ENCODE data around the gene IQSEC1. TPM values are rescaled to one million over a fixed set of nuclear protein-coding genes. Genes with fewer than 3 reads are reported as not detected.

The IQSEC1 gene
- total and polyA plus RNA-seq, 2 experiments from 2014 or later = 8.0 to 51.9 TPM

DNA sequence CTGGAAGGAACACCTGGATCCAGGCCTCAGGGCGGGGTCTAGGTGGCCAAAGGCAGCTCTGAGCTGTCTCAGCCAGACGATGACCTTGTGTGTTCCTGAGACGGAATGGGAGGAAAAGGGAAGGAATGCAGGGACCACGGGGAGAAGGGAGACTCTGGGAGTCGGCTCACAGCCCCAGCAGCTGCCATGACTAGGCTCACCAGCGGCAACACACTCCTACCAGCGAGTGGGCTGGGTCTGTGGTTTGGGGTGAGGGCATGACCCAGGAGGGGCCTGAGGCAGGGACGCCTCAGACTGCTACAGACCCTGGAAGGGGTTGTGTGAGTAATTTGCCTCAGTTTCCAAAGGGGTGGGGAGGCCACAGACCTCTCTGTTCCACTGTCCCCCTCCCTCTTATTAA is 19.8 kb downstream of the IQSEC1 start (continued):
- TF ChIP-seq, protein P1, sequence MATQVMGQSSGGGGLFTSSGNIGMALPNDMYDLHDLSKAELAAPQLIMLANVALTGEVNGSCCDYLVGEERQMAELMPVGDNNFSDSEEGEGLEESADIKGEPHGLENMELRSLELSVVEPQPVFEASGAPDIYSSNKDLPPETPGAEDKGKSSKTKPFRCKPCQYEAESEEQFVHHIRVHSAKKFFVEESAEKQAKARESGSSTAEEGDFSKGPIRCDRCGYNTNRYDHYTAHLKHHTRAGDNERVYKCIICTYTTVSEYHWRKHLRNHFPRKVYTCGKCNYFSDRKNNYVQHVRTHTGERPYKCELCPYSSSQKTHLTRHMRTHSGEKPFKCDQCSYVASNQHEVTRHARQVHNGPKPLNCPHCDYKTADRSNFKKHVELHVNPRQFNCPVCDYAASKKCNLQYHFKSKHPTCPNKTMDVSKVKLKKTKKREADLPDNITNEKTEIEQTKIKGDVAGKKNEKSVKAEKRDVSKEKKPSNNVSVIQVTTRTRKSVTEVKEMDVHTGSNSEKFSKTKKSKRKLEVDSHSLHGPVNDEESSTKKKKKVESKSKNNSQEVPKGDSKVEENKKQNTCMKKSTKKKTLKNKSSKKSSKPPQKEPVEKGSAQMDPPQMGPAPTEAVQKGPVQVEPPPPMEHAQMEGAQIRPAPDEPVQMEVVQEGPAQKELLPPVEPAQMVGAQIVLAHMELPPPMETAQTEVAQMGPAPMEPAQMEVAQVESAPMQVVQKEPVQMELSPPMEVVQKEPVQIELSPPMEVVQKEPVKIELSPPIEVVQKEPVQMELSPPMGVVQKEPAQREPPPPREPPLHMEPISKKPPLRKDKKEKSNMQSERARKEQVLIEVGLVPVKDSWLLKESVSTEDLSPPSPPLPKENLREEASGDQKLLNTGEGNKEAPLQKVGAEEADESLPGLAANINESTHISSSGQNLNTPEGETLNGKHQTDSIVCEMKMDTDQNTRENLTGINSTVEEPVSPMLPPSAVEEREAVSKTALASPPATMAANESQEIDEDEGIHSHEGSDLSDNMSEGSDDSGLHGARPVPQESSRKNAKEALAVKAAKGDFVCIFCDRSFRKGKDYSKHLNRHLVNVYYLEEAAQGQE (IDR thresholded peaks at IDR 0.05; ENCODE audit: unreplicated experiment) = no peak
- TF ChIP-seq ZNF331 (CRISPR knock-in tag; IDR thresholded peaks at IDR 0.05; ENCODE audit: low read depth) (no peak), ETS1 (IDR thresholded peaks at IDR 0.05) (no peak), JUNB (IDR thresholded peaks at IDR 0.05; ENCODE audit: unreplicated experiment) (no peak), EZH2phosphoT487 (IDR thresholded peaks at IDR 0.05; ENCODE audit: unreplicated experiment) (no peak), POLR2AphosphoS5 (IDR thresholded peaks at IDR 0.05; ENCODE audit: low read depth) (no peak), EZH2 (IDR thresholded peaks at IDR 0.05; ENCODE audit: low read depth, unreplicated experiment) (no peak), ZNF114 (CRISPR knock-in tag; IDR thresholded peaks at IDR 0.05) (no peak)

DNA sequence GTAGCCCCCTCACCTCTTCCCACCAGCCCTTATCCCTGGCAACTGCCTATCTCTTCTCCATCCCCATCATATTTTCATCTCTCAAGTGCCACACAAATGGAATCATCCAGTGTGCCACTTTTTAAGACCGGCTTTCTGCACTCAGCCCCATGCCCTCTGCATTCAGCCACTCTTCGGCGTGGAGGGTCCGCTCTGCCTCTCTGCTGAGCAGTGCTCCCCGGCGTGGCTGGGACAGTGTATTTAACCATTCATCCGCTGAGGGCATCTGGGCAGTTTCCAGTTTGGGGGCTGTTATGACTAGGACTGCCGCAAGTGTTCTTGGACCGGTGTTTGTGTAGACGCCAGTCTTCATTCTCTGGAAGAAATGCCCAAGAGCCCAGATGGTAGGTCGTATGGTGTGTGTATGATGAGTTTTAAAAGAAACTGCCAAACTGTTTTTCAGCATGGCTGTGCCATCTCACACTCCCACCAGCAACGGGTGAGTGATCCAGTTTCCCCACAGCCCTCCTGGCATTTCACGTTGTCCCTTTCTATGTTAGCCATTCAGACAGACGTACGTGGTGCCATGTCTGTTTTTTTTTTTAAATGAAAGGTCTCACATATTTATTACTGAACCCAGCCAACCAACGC is 20.9 kb downstream of the IQSEC1 start:
- no peaks in the 10 kb centered on the region for H3K36me3 ChIP-seq (ENCODE audit: insufficient read depth)
- no peak for ATAC-seq
- H3K27ac Mint-ChIP-seq = no peak overlapping the region
- TF ChIP-seq CREB1 (CRISPR knock-in tag; IDR thresholded peaks at IDR 0.05; ENCODE audit: low read depth) (no peak), EZH2 (IDR thresholded peaks at IDR 0.05; ENCODE audit: low read depth, unreplicated experiment) (no peak), STAT1 (IDR thresholded peaks at IDR 0.05; ENCODE audit: unreplicated experiment) (no peak), ZNF331 (CRISPR knock-in tag; IDR thresholded peaks at IDR 0.05; ENCODE audit: low read depth) (no peak), POLR2AphosphoS5 (IDR thresholded peaks at IDR 0.05; ENCODE audit: low read depth) (no peak), JUNB (IDR thresholded peaks at IDR 0.05; ENCODE audit: unreplicated experiment) (no peak), CTCF (conservative IDR thresholded peaks at IDR 0.05; ENCODE audit: low read depth in 2 of 2) (no peak), ZNF114 (CRISPR knock-in tag; IDR thresholded peaks at IDR 0.05) (no peak), EZH2phosphoT487 (IDR thresholded peaks at IDR 0.05; ENCODE audit: unreplicated experiment) (no peak), ETS1 (IDR thresholded peaks at IDR 0.05) (no peak)
- TF ChIP-seq, protein P1 (IDR thresholded peaks at IDR 0.05; ENCODE audit: unreplicated experiment) = no peak

More for the DNA sequence above, 20.9 kb downstream of the IQSEC1 start:
- no peaks in the 10 kb centered on the region for H3F3A ChIP-seq (replicated peaks; ENCODE audit: low read depth)
- Mint-ChIP-seq H3K4me1 (peaks cover 18% of the 10 kb centered on the region), H3K27me3 (ENCODE audit: insufficient read depth, low read depth, poor library complexity) (peaks cover 6% of the 10 kb centered on the region), H3K36me3 (ENCODE audit: low read depth) (no peaks in the 10 kb centered on the region), H3K9me3 (no peaks in the 10 kb centered on the region; the same call in 2 of the 3 replicates), H3K4me3 (no peak overlapping the region)
- H3K4me1 ChIP-seq (ENCODE audit: insufficient read depth) = no peaks in the 10 kb centered on the region
- H2AFZ ChIP-seq = no peak overlapping the region
- no peak for DNase-seq (ENCODE audit: low spot score)
- H3K4me2 ChIP-seq = no peak overlapping the region
- H3K27me3 ChIP-seq (ENCODE audit: insufficient read depth) = no peaks in the 10 kb centered on the region
- no peaks in the 10 kb centered on the region for H3K79me2 ChIP-seq (replicated peaks; ENCODE audit: insufficient read depth)
- no peak overlapping the region for H3K4me3 ChIP-seq
- H3K27ac ChIP-seq (ENCODE audit: low read depth) = no peak overlapping the region
- H4K20me1 ChIP-seq (replicated peaks; ENCODE audit: insufficient read depth) = peaks cover 3% of the 10 kb centered on the region; the same call in 1 of the 2 replicates
- no peaks in the 10 kb centered on the region for H3K9me2 ChIP-seq (ENCODE audit: insufficient read depth)
